ENCODE results near the gene NFATC1. TPM values are rescaled to one million over a fixed set of nuclear protein-coding genes. Genes with fewer than 3 reads are reported as not detected.

The NFATC1 gene
- total RNA-seq, 2 experiments from 2014 or later = 26.5 to 28.1 TPM

GRCh38 chr18:79555885-79556284, 160.2 kb downstream of the NFATC1 start:
- ChIA-PET POLR2A (no interaction called here), CTCF (no interaction called here)
- DNase-seq (no peak), ATAC-seq (no peak)
- no peaks in the 10 kb centered on the region for H3K36me3 Mint-ChIP-seq (ENCODE audit: low read depth)
- no peaks in the 10 kb centered on the region for H3K9me3 Mint-ChIP-seq (ENCODE audit: insufficient read depth)
- no peaks in the 10 kb centered on the region for H3K27me3 Mint-ChIP-seq (ENCODE audit: low read depth)
- H3K4me1 Mint-ChIP-seq (ENCODE audit: low read depth) = no peaks in the 10 kb centered on the region
- no peak overlapping the region for H3K4me3 Mint-ChIP-seq
- H3K27ac Mint-ChIP-seq = no peak overlapping the region

GRCh38 chr18:79556829-79557585, 161.3 kb downstream of the NFATC1 start:
- H3K4me3 Mint-ChIP-seq = no peak overlapping the region
- H3K27me3 Mint-ChIP-seq (ENCODE audit: low read depth) = no peaks in the 10 kb centered on the region
- ChIA-PET POLR2A (no interaction called here), CTCF (no interaction called here)
- no peak for DNase-seq
- H3K36me3 Mint-ChIP-seq (ENCODE audit: low read depth) = no peaks in the 10 kb centered on the region
- no peak for ATAC-seq
- no peak overlapping the region for H3K27ac Mint-ChIP-seq
- H3K9me3 Mint-ChIP-seq (ENCODE audit: insufficient read depth) = no peaks in the 10 kb centered on the region
- H3K4me1 Mint-ChIP-seq (ENCODE audit: low read depth) = no peaks in the 10 kb centered on the region

- no peaks in the 10 kb centered on the region for H3K36me3 Mint-ChIP-seq (ENCODE audit: low read depth)
- no peaks in the 10 kb centered on the region for H3K9me3 Mint-ChIP-seq (ENCODE audit: insufficient read depth)
- H3K27me3 Mint-ChIP-seq (ENCODE audit: low read depth) = no peaks in the 10 kb centered on the region
- DNase-seq (no peak), ATAC-seq (no peak)
- POLR2A ChIA-PET = no interaction called here
- H3K27ac Mint-ChIP-seq = no peak overlapping the region
- CTCF ChIA-PET = no interaction called here
- H3K4me3 Mint-ChIP-seq = no peak overlapping the region
- H3K4me1 Mint-ChIP-seq (ENCODE audit: low read depth) = no peaks in the 10 kb centered on the region
Observed at GRCh38 chr18:79558196-79558932, 162.6 kb downstream of the NFATC1 start.

GRCh38 chr18:79558933-79559416, 163.2 kb downstream of the NFATC1 start:
- ChIA-PET POLR2A (no interaction called here), CTCF (no interaction called here)
- ATAC-seq (no peak), DNase-seq (no peak)
- Mint-ChIP-seq H3K9me3 (ENCODE audit: insufficient read depth) (no peaks in the 10 kb centered on the region), H3K27ac (no peak overlapping the region), H3K36me3 (ENCODE audit: low read depth) (no peaks in the 10 kb centered on the region), H3K4me3 (no peak overlapping the region), H3K4me1 (ENCODE audit: low read depth) (no peaks in the 10 kb centered on the region), H3K27me3 (ENCODE audit: low read depth) (no peaks in the 10 kb centered on the region)

GRCh38 chr18:79559436-79559835, 163.7 kb downstream of the NFATC1 start:
- H3K9me3 Mint-ChIP-seq (ENCODE audit: insufficient read depth) = no peaks in the 10 kb centered on the region
- no peaks in the 10 kb centered on the region for H3K36me3 Mint-ChIP-seq (ENCODE audit: low read depth)
- ChIA-PET CTCF (no interaction called here), POLR2A (no interaction called here)
- DNase-seq = no peak
- H3K4me3 Mint-ChIP-seq = no peak overlapping the region
- H3K27ac Mint-ChIP-seq = no peak overlapping the region
- no peaks in the 10 kb centered on the region for H3K27me3 Mint-ChIP-seq (ENCODE audit: low read depth)
- no peak for ATAC-seq
- H3K4me1 Mint-ChIP-seq (ENCODE audit: low read depth) = no peaks in the 10 kb centered on the region

- no peak for DNase-seq
- Mint-ChIP-seq H3K9me3 (ENCODE audit: insufficient read depth) (no peaks in the 10 kb centered on the region), H3K36me3 (ENCODE audit: low read depth) (no peaks in the 10 kb centered on the region), H3K27me3 (ENCODE audit: low read depth) (no peaks in the 10 kb centered on the region), H3K27ac (no peak overlapping the region), H3K4me1 (ENCODE audit: low read depth) (no peaks in the 10 kb centered on the region), H3K4me3 (no peak overlapping the region)
- POLR2A ChIA-PET = no interaction called here
- CTCF ChIA-PET = no interaction called here
- ATAC-seq = no peak
Observed at GRCh38 chr18:79560042-79560860, 164.5 kb downstream of the NFATC1 start.

- H3K4me1 Mint-ChIP-seq (ENCODE audit: low read depth) = no peaks in the 10 kb centered on the region
- H3K36me3 Mint-ChIP-seq (ENCODE audit: low read depth) = no peaks in the 10 kb centered on the region
- ChIA-PET CTCF (no interaction called here), POLR2A (no interaction called here)
- no peaks in the 10 kb centered on the region for H3K9me3 Mint-ChIP-seq (ENCODE audit: insufficient read depth)
- H3K4me3 Mint-ChIP-seq = no peak overlapping the region
- DNase-seq (no peak), ATAC-seq (no peak)
- no peaks in the 10 kb centered on the region for H3K27me3 Mint-ChIP-seq (ENCODE audit: low read depth)
- no peak overlapping the region for H3K27ac Mint-ChIP-seq
Observed at GRCh38 chr18:79560861-79561210, 165.1 kb downstream of the NFATC1 start.

- H3K27ac Mint-ChIP-seq = no peak overlapping the region
- no peak overlapping the region for H3K4me3 Mint-ChIP-seq
- H3K9me3 Mint-ChIP-seq (ENCODE audit: insufficient read depth) = no peaks in the 10 kb centered on the region
- DNase-seq (no peak), ATAC-seq (no peak)
- ChIA-PET POLR2A (no interaction called here), CTCF (no interaction called here)
- H3K27me3 Mint-ChIP-seq (ENCODE audit: low read depth) = no peaks in the 10 kb centered on the region
- no peaks in the 10 kb centered on the region for H3K4me1 Mint-ChIP-seq (ENCODE audit: low read depth)
- H3K36me3 Mint-ChIP-seq (ENCODE audit: low read depth) = no peaks in the 10 kb centered on the region
Observed at GRCh38 chr18:79563949-79564348, 168.2 kb downstream of the NFATC1 start.

GRCh38 chr18:79564441-79564840, 168.7 kb downstream of the NFATC1 start:
- H3K9me3 Mint-ChIP-seq (ENCODE audit: insufficient read depth) = no peaks in the 10 kb centered on the region

GRCh38 chr18:79566771-79567431, 171.2 kb downstream of the NFATC1 start:
- no peak overlapping the region for H3K27ac Mint-ChIP-seq
- no peaks in the 10 kb centered on the region for H3K9me3 Mint-ChIP-seq (ENCODE audit: insufficient read depth)
- peaks cover 2% of the 10 kb centered on the region for H3K36me3 Mint-ChIP-seq (ENCODE audit: low read depth)
- ATAC-seq (no peak), DNase-seq (no peak)
- H3K4me1 Mint-ChIP-seq (ENCODE audit: low read depth) = no peaks in the 10 kb centered on the region
- ChIA-PET POLR2A (no interaction called here), CTCF (no interaction called here)
- peaks cover 2% of the 10 kb centered on the region for H3K27me3 Mint-ChIP-seq (ENCODE audit: low read depth)
- H3K4me3 Mint-ChIP-seq = no peak overlapping the region

More at GRCh38 chr18:79564441-79564840, 168.7 kb downstream of the NFATC1 start:
- ATAC-seq (no peak), DNase-seq (no peak)
- no peaks in the 10 kb centered on the region for H3K36me3 Mint-ChIP-seq (ENCODE audit: low read depth)
- H3K27me3 Mint-ChIP-seq (ENCODE audit: low read depth) = no peaks in the 10 kb centered on the region
- H3K4me3 Mint-ChIP-seq = no peak overlapping the region
- H3K27ac Mint-ChIP-seq = no peak overlapping the region
- no peaks in the 10 kb centered on the region for H3K4me1 Mint-ChIP-seq (ENCODE audit: low read depth)
- ChIA-PET CTCF (no interaction called here), POLR2A (no interaction called here)

GRCh38 chr18:79567481-79568147, 171.9 kb downstream of the NFATC1 start:
- ChIA-PET CTCF (no interaction called here), POLR2A (no interaction called here)
- Mint-ChIP-seq H3K4me1 (ENCODE audit: low read depth) (no peaks in the 10 kb centered on the region), H3K27me3 (ENCODE audit: low read depth) (peaks cover 2% of the 10 kb centered on the region), H3K9me3 (ENCODE audit: insufficient read depth) (peaks cover 5% of the 10 kb centered on the region), H3K36me3 (ENCODE audit: low read depth) (peaks cover 8% of the 10 kb centered on the region), H3K27ac (no peak overlapping the region), H3K4me3 (no peak overlapping the region)
- DNase-seq (no peak), ATAC-seq (no peak)

Measured in activated CD8-positive, alpha-beta T cell treated with anti-CD3 and anti-CD28 coated beads, Interleukin-2, amount 10 ng/mL, durations not matched to agents 7 days and 5 days (primary cell).